Adrenal gland (tissue), 12 donors: ENCODE results near the gene RASSF5. TPM values are rescaled to one million over a fixed set of nuclear protein-coding genes. Genes with fewer than 3 reads are reported as not detected.

Source experiments
- DNase-seq, 7 donors: peaks; one replicate each; pipeline ENCODE4 v3.0.0-alpha.2; 2019 to 2020
- H3K27ac ChIP-seq, 5 donors: fragments of 200-600 bp; sonication (generic) in 4 of 5; 1 replicate in 3 of 5; 2 replicates in 2 of 5; pipeline versions ENCODE4 v1.5.1 to v1.8.0; 2016 to 2020; ENCODE audit warnings: mild to moderate bottlenecking in 1 of 5
- H3K27me3 ChIP-seq: fragments of 200-600 bp; 2 replicates; pipeline ENCODE4 v1.8.0; 2021
- H3K36me3 ChIP-seq, 2 donors: fragments of 200-600 bp; replicated peaks in 1 of 2; 1 replicate in 1 of 2; 2 replicates in 1 of 2; pipeline versions ENCODE4 v1.5.1 to v1.8.0; 2018 to 2022
- H3K4me1 ChIP-seq, 2 donors: fragments of 200-600 bp; replicated peaks in 1 of 2; 1 replicate in 1 of 2; 2 replicates in 1 of 2; pipeline versions ENCODE4 v1.5.1 to v1.8.0; 2018 to 2021
- H3K4me3 ChIP-seq, 4 donors: fragments of 200-600 bp; sonication (generic) in 3 of 4; one replicate each; pipeline ENCODE4 v1.5.1; 2016 to 2018
- H3K9me3 ChIP-seq, 3 donors: fragments of 200-600 bp; sonication (generic) in 1 of 3; replicated peaks in 1 of 3; 1 replicate in 2 of 3; 2 replicates in 1 of 3; pipeline versions ENCODE4 v1.5.1 to v1.8.0; 2016 to 2021
- CTCF ChIP-seq, 6 experiments: fragments of 450-650 bp in 4 of 6; fragments of 200-600 bp in 2 of 6; sonication (generic) in 1 of 6; IDR thresholded peaks; 1 replicate in 5 of 6; 2 replicates in 1 of 6; pipeline versions ENCODE4 v1.5.1 to v1.8.0; 2016 to 2021; ENCODE audit warnings: antibody characterized with exemption in 6 of 6, mild to moderate bottlenecking in 2 of 6, moderate library complexity in 1 of 6
- POLR2A ChIP-seq, 2 donors: fragments of 450-650 bp; IDR thresholded peaks; one replicate each; pipeline ENCODE4 v1.6.1; 2017; ENCODE audit warnings: antibody characterized with exemption in 2 of 2, mild to moderate bottlenecking in 2 of 2, moderate library complexity in 1 of 2
- WGBS, 4 donors: extraction: QIAGEN DNeasy Blood & Tissue Kit in 2 of 4; methylation state at CpG; one replicate each; pipeline versions ENCODE4 v1.1.5 to v1.1.7; 2013 to 2017; 5-methylcytosine and 5-hydroxymethylcytosine counted together
- intact Hi-C, 2 donors: fragments of 100-400 bp; cut with DNase I; formaldehyde crosslinking; loops; one replicate each; pipeline versions ENCODE4 v1.14.1 to v1.15.0; 2022 to 2023
- polyA plus RNA-seq, 3 donors: library from polyadenylated mRNA; stranded (reverse); fragments of 200-250 nt in 2 of 3; fragments of 350-450 nt in 1 of 3; fragmentation: Illumina TruSeq in 1 of 3; extraction: RNeasy Lipid Tissue Mini Kit (QIAGEN cat#74804) in 1 of 3; gene quantifications; one replicate each; pipeline ENCODE4 v1.2.3, GENCODE V29; 2013 to 2014
- total RNA-seq, 9 donors: library from RNA; depleted of rRNA in 4 of 9; stranded (reverse); fragments of >200 nt in 4 of 9; fragments of 120-200 nt in 1 of 9; fragmentation: NEBNext Ultra II Directional in 1 of 9; extraction: Animal tissue kit (Norgen Biotek cat#: 25700) in 1 of 9; gene quantifications; one replicate each; pipeline versions ENCODE4 v1.1.0 to v1.2.4, GENCODE V29; 2013 to 2023
- donor health status: healthy with polysubstance abuse.
- donor health status: Bipolar disorder and iron deficiency.
- donor health status: DM: yes; HTN: yes; CAD: no.
- donor health status: DM: no; HTN: no; CAD: no.
- donor health status: DM: no; HTN: no; CAD: no.
- donor health status: DM: yes; HTN: yes; CAD: no.

The RASSF5 gene
- total and polyA plus RNA-seq, 12 donors, result 7.1 to 57.9 (median 27.0) TPM

GRCh38 chr1:206568779-206569352 lies 61.5 kb downstream of the RASSF5 start:
- no peaks in the 10 kb centered on the region for H3K36me3 ChIP-seq
- no peak for DNase-seq
- H3K27ac ChIP-seq, result no peak overlapping the region
- peaks cover 0 to 10% of the 10 kb centered on the region in 2 donors for H3K4me1 ChIP-seq
- no peak for TF ChIP-seq CTCF (IDR thresholded peaks at IDR 0.05)
- TF ChIP-seq POLR2A (IDR thresholded peaks at IDR 0.05), result no peak
- intact Hi-C loops, result no loop called here
- no peaks in the 10 kb centered on the region for H3K9me3 ChIP-seq
- H3K4me3 ChIP-seq, result no peak overlapping the region
- WGBS, 4 donors, result 91 to 94% (median 93%) methylated on average over 8 of the region's 8 CpGs
- no peaks in the 10 kb centered on the region for H3K27me3 ChIP-seq

GRCh38 chr1:206569556-206569955 lies 62.2 kb downstream of the RASSF5 start:
- Histone ChIP-seq H3K4me3 (no peak overlapping the region), H3K27me3 (no peaks in the 10 kb centered on the region), H3K27ac (peak overlapping the region in 2 of 5 donors; percentile 42 to 69), H3K4me1 (peaks cover 0 to 13% of the 10 kb centered on the region in 2 donors), H3K9me3 (no peaks in the 10 kb centered on the region), H3K36me3 (no peaks in the 10 kb centered on the region)
- 85 to 91% (median 89%) methylated on average over 4 of the region's 4 CpGs for WGBS, 4 donors
- no peak for TF ChIP-seq POLR2A (IDR thresholded peaks at IDR 0.05)
- no peak for TF ChIP-seq CTCF (IDR thresholded peaks at IDR 0.05)
- intact Hi-C loops, result no loop called here
- DNase-seq, result no peak

- no peak overlapping the region for H3K4me3 ChIP-seq
- no peaks in the 10 kb centered on the region for H3K36me3 ChIP-seq
- TF ChIP-seq POLR2A (IDR thresholded peaks at IDR 0.05) (no peak), CTCF (IDR thresholded peaks at IDR 0.05) (no peak)
- no peaks in the 10 kb centered on the region for H3K9me3 ChIP-seq
- no peaks in the 10 kb centered on the region for H3K27me3 ChIP-seq
- DNase-seq, result no peak
- H3K4me1 ChIP-seq, result peaks cover 0 to 20% of the 10 kb centered on the region in 2 donors
- intact Hi-C loops, result no loop called here
- H3K27ac ChIP-seq, result peak overlapping the region in 3 of 5 donors; percentile 42 to 74 (median 69)
- 64 to 74% (median 69%) methylated on average over 3 of the region's 3 CpGs for WGBS, 4 donors
These were observed 63.2 kb downstream of the RASSF5 start for GRCh38 chr1:206570529-206570928.

GRCh38 chr1:206572835-206573234 lies 65.5 kb downstream of the RASSF5 start:
- intact Hi-C loops, result no loop called here
- TF ChIP-seq CTCF (IDR thresholded peaks at IDR 0.05), result no peak
- no peak for TF ChIP-seq POLR2A (IDR thresholded peaks at IDR 0.05)
- H3K4me3 ChIP-seq, result no peak overlapping the region
- H3K9me3 ChIP-seq, result no peaks in the 10 kb centered on the region
- H3K27me3 ChIP-seq, result no peaks in the 10 kb centered on the region
- no peaks in the 10 kb centered on the region for H3K36me3 ChIP-seq
- DNase-seq, result no peak
- H3K27ac ChIP-seq, result no peak overlapping the region
- 89 to 92% (median 90%) methylated on average over 4 of the region's 4 CpGs for WGBS, 4 donors
- peaks cover 17 to 41% of the 10 kb centered on the region in 2 donors for H3K4me1 ChIP-seq
